GM18951 (cell line): ENCODE measurements around the gene CDK1.

ENCODE experiments used
- POLR2A ChIP-seq: IDR thresholded peaks from 4 replicates; pipeline ENCODE4 v1.6.1; 2011; ENCODE audit warnings: mild to moderate bottlenecking; ENCODE audit not compliant: insufficient read length, insufficient read depth; ENCODE audit errors: extremely low read depth
- in situ Hi-C: fragments of 300-500 bp; cut with MboI; formaldehyde crosslinking; loops from one replicate; pipeline ENCODE4 v1.12.0; 2022; ENCODE audit warnings: low sequenced_read_pairs, mixed read lengths, inconsistent platforms; ENCODE audit not compliant: unreplicated experiment

The CDK1 gene

GRCh38 chr10:60778214-60778970 is at the start of gene CDK1:
TSS of gene CDK1 (plus strand) at chr10:60778478. CDS start at chr10:60780166, 1,688 bp downstream.
- in situ Hi-C loops: no loop called here
- peak; percentile 92 for TF ChIP-seq POLR2A

- in situ Hi-C loops: no loop called here
- TF ChIP-seq POLR2A: no peak
These were observed 49.2 kb upstream of the CDK1 start for GRCh38 chr10:60729106-60729505.

GRCh38 chr10:60731134-60731885 is 47.0 kb upstream of the CDK1 start:
- TF ChIP-seq POLR2A: no peak
- in situ Hi-C loops: no loop called here

GRCh38 chr10:60732198-60732806 is 46.0 kb upstream of the CDK1 start:
- in situ Hi-C loops: no loop called here
- TF ChIP-seq POLR2A: no peak

GRCh38 chr10:60732807-60733516 is 45.3 kb upstream of the CDK1 start:
- TF ChIP-seq POLR2A: no peak
- in situ Hi-C loops: no loop called here

DNA sequence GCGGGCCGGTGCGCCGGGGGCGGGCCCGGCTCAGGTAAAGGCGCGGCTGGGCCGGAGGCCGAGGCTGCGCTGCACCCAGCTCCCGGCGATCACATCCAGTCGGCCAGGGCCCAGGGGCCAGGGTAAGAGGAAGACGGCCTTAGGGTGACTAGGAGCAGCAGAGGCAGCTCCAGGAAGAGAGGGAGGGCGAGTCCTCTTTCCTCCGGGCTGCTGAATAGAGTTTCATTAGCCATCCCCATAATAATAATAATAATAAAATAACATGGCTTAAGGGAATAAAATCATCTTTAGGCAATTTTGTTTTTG is 44.8 kb upstream of the CDK1 start:
- no peak for TF ChIP-seq POLR2A
- in situ Hi-C loops: no loop called here

GRCh38 chr10:60733826-60734225 is 44.5 kb upstream of the CDK1 start:
- TF ChIP-seq POLR2A: no peak
- in situ Hi-C loops: no loop called here

DNA sequence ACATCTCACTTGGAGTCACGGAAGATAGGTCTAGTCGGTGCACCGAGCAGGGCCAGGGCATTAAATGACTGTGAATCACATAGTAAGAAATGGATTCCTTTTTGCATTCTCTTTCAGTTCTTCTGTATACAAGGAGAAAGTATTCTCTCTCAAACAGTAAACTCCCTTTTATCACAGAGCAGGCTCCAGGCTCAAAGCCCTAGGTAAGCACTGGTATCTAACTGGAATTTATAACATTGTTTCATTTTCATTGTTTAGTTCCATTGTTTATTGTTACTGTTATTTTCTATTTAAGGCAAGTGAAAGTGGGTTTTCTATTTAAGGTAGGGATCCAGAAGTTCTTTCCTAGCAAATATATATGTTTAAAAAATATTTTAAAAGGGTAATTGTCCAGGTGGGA is 44.1 kb upstream of the CDK1 start:
- in situ Hi-C loops: no loop called here
- TF ChIP-seq POLR2A: no peak

GRCh38 chr10:60735244-60735643 is 43.0 kb upstream of the CDK1 start:
- in situ Hi-C loops: no loop called here
- no peak for TF ChIP-seq POLR2A

GRCh38 chr10:60737242-60737641 is 41.0 kb upstream of the CDK1 start:
- in situ Hi-C loops: no loop called here
- no peak for TF ChIP-seq POLR2A

DNA sequence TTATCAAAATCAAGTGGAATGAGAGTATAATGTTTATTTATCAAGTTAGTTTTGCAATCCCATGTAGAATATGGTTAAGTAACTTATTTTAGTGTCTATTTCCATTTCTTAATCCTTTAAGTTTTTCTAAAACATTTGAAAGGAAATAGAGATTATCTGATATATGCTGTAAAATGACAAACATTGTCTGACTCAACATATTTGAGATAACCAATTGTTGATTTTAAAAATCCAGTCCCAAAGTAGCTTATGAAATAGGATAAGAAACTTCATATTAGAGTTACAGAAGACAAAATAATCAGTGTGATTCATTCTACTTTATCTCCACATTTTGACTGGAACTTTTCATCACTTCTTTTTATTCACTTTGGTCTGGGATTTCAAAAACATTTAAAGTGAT is 38.7 kb upstream of the CDK1 start:
- in situ Hi-C loops: no loop called here
- TF ChIP-seq POLR2A: no peak

DNA sequence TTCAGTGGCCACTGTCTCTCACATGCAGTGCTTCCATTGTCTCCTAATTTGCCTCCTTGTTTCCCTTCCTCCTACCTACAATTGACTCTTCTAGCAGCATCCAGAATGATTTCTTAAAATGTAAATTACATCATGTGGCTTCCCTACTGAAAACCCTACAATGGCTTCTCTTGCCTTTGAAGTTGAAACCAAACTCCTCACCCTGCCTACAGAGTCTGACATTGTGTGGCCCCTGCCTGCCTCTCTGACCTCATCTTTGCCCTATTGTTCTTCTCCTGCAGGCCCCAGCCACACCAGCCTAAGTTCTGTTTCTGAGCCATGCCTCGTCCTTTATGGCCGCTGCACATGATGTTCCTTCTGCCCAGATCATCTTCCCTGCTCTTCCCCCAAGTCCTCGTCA is 35.8 kb upstream of the CDK1 start:
- in situ Hi-C loops: no loop called here
- no peak for TF ChIP-seq POLR2A

DNA sequence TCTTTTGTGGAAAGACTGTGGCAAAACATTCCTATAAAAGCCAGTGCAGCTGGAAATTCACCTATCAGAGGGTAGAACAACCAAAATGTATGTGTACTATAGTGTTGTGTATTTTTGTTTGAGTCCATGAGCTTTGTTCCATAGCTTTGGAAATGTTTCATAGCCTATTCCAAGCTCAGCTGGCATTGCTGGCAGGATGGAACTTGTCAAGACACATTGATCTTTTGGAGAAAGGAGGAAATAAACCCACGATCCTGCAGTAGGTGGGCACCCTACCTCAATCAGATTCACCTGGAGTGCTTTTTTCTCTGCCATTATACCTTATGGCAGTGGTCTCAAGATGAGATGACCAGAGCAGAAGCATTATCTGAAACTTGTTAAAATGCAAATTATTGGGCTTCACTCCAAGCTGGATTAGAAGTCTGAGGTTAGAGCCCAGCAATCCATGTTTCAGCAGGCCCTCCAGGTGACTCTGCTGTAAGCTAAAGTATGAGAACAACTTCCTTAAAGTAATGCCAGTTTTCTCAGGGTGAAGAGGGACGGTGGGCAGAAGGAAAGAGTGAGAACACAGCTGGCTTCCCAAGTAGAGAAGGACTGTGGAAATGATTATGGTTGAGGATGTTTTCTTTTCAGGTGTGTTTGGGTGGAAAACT is 30.3 kb upstream of the CDK1 start:
- no peak for TF ChIP-seq POLR2A
- in situ Hi-C loops: no loop called here

DNA sequence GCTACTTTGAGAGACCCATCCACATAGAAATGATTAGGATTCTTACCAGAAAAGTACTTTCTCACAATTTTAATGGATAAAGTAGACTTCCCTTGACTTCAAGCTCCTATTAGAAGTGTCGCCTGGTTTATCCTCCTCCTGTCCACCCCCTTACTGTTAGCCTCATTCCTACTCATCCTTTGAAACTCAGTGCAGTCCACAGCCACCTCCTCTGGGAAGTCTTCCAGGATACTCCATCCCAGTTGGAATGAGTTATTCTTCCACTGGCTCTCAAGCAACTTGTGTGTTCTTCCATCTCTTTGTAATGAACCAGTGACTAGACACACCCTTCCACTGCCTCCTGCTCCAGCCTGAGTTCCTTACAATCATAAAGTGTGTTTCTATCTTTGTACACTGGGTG is 25.1 kb upstream of the CDK1 start:
- TF ChIP-seq POLR2A: no peak
- in situ Hi-C loops: no loop called here
